GM12891 (cell line): ENCODE results near the gene MKLN1.

ENCODE experiments used
- DNase-seq: peaks from one replicate; pipeline ENCODE4 v3.0.0; 2011; ENCODE audit warnings: low spot score; ENCODE audit not compliant: insufficient read length
- FAIRE-seq: peaks from 2 replicates; lab custom pipeline; 2011; peaks lifted over from hg19 to GRCh38; lab: Jason Lieb, UNC
- PAX5 ChIP-seq: IDR thresholded peaks from 2 replicates; pipeline ENCODE4 v1.6.1; 2011; ENCODE audit warnings: low read length, moderate library complexity, mild to moderate bottlenecking; ENCODE audit not compliant: insufficient read depth, severe bottlenecking
- POLR2A ChIP-seq: IDR thresholded peaks from 2 replicates; pipeline ENCODE4 v1.6.1; 2011; ENCODE audit warnings: low read depth, low read length, control low read depth
- POLR2AphosphoS5 ChIP-seq: IDR thresholded peaks from 2 replicates; pipeline ENCODE4 v1.6.1; 2011; ENCODE audit warnings: low read depth, low read length, control low read depth
- POU2F2 ChIP-seq: IDR thresholded peaks from 2 replicates; pipeline ENCODE4 v1.6.1; 2011; ENCODE audit warnings: low read depth, mild to moderate bottlenecking, control low read depth, low read length, moderate library complexity
- SPI1 ChIP-seq: IDR thresholded peaks from 2 replicates; pipeline ENCODE4 v1.6.1; 2011; ENCODE audit warnings: low read depth, low read length, control low read depth
- TAF1 ChIP-seq: IDR thresholded peaks from 2 replicates; pipeline ENCODE4 v1.6.1; 2011; ENCODE audit warnings: low read depth, low read length, control low read depth

Gene MKLN1

DNA sequence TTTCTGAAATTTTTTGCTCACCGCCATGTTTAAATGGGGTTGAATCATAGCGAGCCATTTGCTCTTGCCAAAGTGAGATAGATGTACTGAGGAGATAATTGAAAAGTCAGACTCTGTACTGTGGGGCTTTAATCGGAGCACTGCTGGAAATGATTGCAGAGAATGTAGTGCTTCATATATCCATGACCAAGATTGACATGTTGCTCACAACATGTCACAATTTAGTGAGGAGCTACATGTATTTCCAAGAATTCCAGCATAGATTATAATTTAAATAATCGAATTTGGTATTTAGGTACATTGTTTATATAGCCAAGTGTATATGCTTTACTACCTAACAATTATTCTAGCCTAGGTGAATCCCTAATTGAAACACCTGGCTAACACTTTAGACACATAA, 162.2 kb downstream of the MKLN1 start:
- FAIRE-seq = no peak
- TF ChIP-seq SPI1 = no peak
- no peak for TF ChIP-seq POU2F2
- TF ChIP-seq POLR2AphosphoS5 = no peak
- TF ChIP-seq PAX5 = no peak
- no peak for TF ChIP-seq TAF1
- TF ChIP-seq POLR2A = no peak

DNA sequence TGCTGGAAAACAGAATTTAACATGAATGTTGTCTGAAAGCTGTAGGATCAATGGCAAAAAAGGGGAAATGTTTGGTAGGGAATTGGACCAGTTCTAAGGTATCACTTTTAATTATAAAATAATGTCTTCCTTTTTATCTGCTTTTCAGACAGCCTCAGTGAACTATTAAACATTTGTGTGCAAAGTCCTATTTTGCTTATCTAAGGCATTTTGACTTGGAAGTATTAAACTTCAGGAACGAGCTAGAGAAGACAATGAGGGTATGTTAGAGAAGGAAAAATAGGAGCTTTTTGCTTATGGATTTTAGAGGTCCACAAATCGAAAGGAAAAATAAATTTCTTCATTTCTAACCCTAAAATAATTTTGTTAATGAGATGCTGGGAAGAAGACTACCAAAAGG, 165.4 kb downstream of the MKLN1 start:
- FAIRE-seq = no peak
- DNase-seq = no peak
- TF ChIP-seq TAF1 = no peak
- no peak for TF ChIP-seq SPI1
- no peak for TF ChIP-seq POLR2AphosphoS5
- TF ChIP-seq POLR2A = no peak
- TF ChIP-seq PAX5 = no peak
- no peak for TF ChIP-seq POU2F2

More for the DNA sequence above, 162.2 kb downstream of the MKLN1 start:
- DNase-seq = no peak

DNA sequence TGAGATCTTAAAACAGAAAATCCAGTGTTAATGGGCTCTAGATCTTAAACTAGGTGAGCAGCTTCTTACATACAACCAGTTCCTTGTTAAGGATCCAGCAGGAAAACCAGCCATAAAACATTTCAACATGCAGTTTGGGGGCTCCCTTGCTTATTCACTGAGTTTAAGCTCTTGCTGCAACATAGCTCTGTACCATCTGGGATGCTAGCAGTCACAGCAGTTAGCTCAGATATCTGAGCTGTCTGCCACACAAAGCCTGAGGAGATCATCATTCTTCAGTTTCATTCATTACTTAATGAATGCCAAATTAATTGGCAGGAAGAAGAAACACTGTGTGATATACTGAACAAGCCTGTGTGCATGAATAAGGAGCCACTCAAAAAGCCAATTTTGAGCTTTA, 165.9 kb downstream of the MKLN1 start:
- TF ChIP-seq POLR2AphosphoS5 (no peak), POLR2A (no peak), POU2F2 (no peak), TAF1 (no peak), PAX5 (no peak), SPI1 (no peak)
- FAIRE-seq (no peak), DNase-seq (no peak)

DNA sequence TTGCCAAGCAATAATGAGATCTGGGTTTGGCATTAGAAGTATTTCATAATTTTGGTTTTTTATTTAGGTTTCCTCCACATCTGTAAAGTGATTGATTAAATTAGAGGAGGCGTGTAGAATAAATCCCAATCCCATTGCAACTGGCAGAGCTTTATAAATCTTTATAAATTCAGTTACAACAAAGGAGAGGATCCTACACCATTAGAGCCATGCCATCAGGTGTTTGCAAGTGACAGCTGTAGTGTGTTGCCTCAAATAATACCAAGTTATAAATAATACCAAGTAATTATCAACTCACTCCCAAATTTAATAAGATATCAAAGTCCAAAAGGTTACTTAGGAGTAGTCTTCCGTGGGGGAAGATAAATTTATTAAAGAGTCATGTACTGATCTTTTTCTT, 166.5 kb downstream of the MKLN1 start:
- no peak for FAIRE-seq

GRCh38 chr7:131495669-131496498, 168.2 kb downstream of the MKLN1 start:
- DNase-seq (no peak), FAIRE-seq (no peak)
- TF ChIP-seq PAX5 = no peak
- no peak for TF ChIP-seq POLR2A
- no peak for TF ChIP-seq TAF1
- no peak for TF ChIP-seq POU2F2
- TF ChIP-seq SPI1 = no peak
- TF ChIP-seq POLR2AphosphoS5 = no peak

More for the DNA sequence above, 166.5 kb downstream of the MKLN1 start:
- no peak for TF ChIP-seq TAF1
- TF ChIP-seq PAX5 = no peak
- no peak for TF ChIP-seq POLR2A
- no peak for TF ChIP-seq SPI1
- TF ChIP-seq POU2F2 = no peak
- no peak for TF ChIP-seq POLR2AphosphoS5
- DNase-seq = no peak

DNA sequence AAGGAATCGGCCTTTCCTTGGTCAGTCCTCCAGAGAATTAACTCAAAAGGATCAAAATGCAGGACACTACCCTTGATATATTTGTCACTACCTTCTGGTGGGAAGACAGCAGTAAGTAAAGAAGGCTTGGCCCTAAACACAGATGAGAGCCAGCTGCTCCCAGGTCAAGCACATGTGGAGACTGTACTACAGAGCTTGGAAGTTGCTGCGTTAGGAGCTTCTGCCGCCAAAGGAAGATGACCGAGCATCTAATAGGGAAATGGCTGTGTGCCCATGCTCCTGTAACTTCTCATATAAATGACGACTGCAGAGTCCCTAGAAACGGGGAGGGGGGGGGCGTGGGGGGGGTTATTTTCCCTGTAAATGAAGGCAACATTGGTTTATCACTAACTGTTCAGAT, 169.8 kb downstream of the MKLN1 start:
- no peak for TF ChIP-seq SPI1
- no peak for FAIRE-seq
- no peak for DNase-seq

DNA sequence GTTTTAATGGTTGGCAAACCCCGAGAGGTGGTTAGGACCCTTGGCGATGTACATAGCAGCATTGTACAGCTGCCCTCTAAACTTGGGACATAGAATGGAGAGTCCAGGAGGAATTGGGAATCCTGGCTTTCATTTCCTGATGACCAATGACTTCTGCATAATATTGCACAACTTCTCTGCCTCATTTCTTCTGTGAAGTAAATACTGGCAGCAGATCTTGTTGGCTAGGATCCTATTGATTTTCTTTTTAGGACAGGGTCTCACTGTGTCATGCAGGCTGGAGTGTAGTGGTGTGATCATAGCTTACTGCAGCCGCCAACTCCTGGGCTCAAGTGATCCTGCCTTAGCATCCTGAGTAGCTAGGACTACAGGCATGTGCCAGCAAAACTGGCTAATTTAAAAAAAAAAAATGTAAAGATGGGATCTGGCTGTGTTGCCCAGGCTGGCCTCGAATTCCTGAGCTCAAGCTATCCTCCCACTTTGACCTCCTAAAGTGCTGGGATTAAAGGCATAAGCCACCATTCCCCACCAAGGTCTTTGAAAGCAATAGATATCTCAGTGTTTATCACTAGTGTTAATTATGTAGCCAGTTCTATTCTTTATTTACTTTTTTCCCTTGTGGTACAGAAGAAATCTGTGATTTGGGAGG, 170.7 kb downstream of the MKLN1 start:
- DNase-seq (no peak), FAIRE-seq (no peak)
- TF ChIP-seq POU2F2 (no peak), POLR2AphosphoS5 (no peak), PAX5 (no peak), SPI1 (no peak), POLR2A (no peak), TAF1 (no peak)

DNA sequence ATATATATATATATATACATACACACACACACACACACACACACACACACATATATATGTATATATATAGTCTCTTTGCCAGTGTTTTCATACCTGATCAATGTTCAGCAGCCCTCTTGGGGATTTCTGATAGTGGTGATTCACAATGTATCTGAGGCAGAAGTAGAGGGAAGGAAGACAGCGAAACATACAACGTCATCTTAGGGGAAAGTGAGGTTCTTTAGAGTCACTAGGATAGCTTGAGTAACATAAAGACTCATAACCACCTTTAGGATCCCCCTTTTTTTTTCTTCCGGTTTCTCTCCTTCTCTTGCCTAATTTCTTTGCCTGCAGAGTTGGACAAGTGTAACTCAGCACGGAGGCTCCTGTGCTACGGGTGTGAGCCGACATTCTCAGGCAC, 172.1 kb downstream of the MKLN1 start:
- no peak for TF ChIP-seq POLR2AphosphoS5
- TF ChIP-seq SPI1 = no peak
- TF ChIP-seq PAX5 = no peak
- no peak for TF ChIP-seq TAF1
- TF ChIP-seq POLR2A = no peak
- no peak for TF ChIP-seq POU2F2
- no peak for FAIRE-seq
- no peak for DNase-seq

DNA sequence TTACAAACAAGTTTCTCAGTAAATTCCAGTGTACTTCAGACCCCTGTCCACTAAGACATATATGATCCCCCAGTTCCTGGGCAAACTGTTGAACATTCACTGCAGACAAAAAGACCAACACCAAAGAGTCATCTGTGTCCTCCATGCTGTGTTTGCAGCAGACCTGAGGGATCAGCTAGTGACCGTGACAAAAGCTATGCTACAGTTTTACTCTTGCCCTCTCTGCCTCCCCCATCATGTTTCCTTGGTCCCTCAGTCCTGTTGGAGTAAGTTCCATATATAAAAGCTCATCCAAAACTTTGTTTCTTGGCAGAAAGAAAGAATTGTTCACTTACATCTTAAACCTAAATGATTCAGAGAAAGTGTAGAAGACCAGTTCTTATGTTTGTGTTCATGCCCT, 172.7 kb downstream of the MKLN1 start:
- TF ChIP-seq POLR2AphosphoS5 (no peak), PAX5 (no peak), TAF1 (no peak), POLR2A (no peak), POU2F2 (no peak), SPI1 (no peak)
- DNase-seq = no peak
- no peak for FAIRE-seq
